HEK293T (cell line): Measurements from ENCODE around the gene BST1.

Experiments used
- ARNT ChIP-seq: fragments of 450-650 bp; IDR thresholded peaks from 2 replicates; pipeline ENCODE4 v1.6.1; 2017; ENCODE audit warnings: mild to moderate bottlenecking
- BHLHE40 ChIP-seq: fragments of 450-650 bp; IDR thresholded peaks from 2 replicates; pipeline ENCODE4 v1.6.1; 2016; ENCODE audit warnings: mild to moderate bottlenecking, moderate library complexity, borderline replicate concordance
- ELF4 ChIP-seq: fragments of 450-650 bp; IDR thresholded peaks from 2 replicates; pipeline ENCODE4 v1.6.1; 2017; ENCODE audit warnings: antibody characterized with exemption
- FOXA1 ChIP-seq: fragments of 450-650 bp; IDR thresholded peaks from 2 replicates; pipeline ENCODE4 v1.6.1; 2016; ENCODE audit warnings: mild to moderate bottlenecking
- FOXM1 ChIP-seq: fragments of 450-650 bp; IDR thresholded peaks from 2 replicates; pipeline ENCODE4 v1.6.1; 2017; ENCODE audit warnings: mild to moderate bottlenecking, borderline replicate concordance
- HDGF ChIP-seq: fragments of 450-650 bp; IDR thresholded peaks from 2 replicates; pipeline ENCODE4 v1.6.1; 2017; ENCODE audit warnings: antibody characterized with exemption, borderline replicate concordance
- SP1 ChIP-seq: fragments of 450-650 bp; IDR thresholded peaks from 2 replicates; pipeline ENCODE4 v1.6.1; 2017
- SUZ12 ChIP-seq: fragments of 450-650 bp; IDR thresholded peaks from 2 replicates; pipeline ENCODE4 v1.6.1; 2016; ENCODE audit warnings: mild to moderate bottlenecking
- TARDBP ChIP-seq: fragments of 450-650 bp; IDR thresholded peaks from 2 replicates; pipeline ENCODE4 v1.6.1; 2016

DNA sequence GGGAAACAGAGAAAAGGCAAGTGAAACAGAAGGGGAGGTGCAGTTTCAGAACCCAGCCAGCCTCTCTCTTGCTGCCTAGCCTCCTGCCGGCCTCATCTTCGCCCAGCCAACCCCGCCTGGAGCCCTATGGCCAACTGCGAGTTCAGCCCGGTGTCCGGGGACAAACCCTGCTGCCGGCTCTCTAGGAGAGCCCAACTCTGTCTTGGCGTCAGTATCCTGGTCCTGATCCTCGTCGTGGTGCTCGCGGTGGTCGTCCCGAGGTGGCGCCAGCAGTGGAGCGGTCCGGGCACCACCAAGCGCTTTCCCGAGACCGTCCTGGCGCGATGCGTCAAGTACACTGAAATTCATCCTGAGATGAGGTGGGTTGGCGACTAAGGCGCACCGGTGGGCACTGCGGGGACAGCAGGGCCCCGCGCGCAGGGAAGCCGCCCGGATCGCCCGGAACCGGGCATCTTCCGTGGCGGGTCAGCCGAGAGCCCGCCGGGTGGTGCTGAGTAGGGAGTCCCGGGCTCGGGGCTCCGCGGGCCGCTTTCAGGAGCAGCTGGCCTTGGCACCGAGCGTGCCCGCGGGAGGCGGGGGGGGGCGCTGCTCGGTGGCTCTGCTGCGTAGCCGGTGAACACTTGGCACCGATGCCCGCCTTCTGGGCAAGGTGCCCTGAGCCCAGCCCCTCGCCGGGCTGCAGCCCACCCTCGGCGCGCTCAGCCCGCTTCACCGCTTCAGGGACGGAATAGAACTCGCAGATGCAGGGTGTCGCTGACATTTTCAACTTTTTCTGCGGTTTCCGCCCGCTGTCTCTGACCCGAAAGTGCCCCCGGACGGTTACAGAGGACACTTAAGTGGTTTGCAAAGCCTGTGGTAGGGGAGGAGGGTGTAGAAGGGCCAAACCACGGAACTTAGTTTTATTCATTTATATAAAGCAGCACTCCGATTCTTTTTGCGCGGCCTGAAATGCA lies 75.7 kb downstream of the BST1 start, which contains the start of gene CD38:
- TF ChIP-seq SP1 (no peak), HDGF (no peak), ELF4 (no peak), SUZ12 (no peak), FOXM1 (no peak), TARDBP (no peak), ARNT (no peak), FOXA1 (no peak), BHLHE40 (no peak)
